HAP-1 (cell line): ENCODE measurements around the gene GCAT.

Source experiments
- DNase-seq, 2 experiments: peaks; one replicate each; pipeline ENCODE4 v3.0.0-alpha.2; 2016 to 2020; ENCODE audit warnings: low spot score in 2 of 2
- H3K27me3 ChIP-seq: fragments of 250-450 bp; sonication (Bioruptor Pico); 2 replicates; pipeline ENCODE4 v1.5.1; 2020; ENCODE audit warnings: low read depth, mild to moderate bottlenecking, moderate library complexity
- H3K36me3 ChIP-seq: fragments of 250-450 bp; sonication (Bioruptor Pico); replicated peaks from 2 replicates; pipeline ENCODE4 v1.5.1; 2020; ENCODE audit warnings: mild to moderate bottlenecking
- H3K4me1 ChIP-seq: fragments of 250-450 bp; sonication (Bioruptor Pico); 2 replicates; pipeline ENCODE4 v1.5.1; 2020; ENCODE audit warnings: mild to moderate bottlenecking
- H3K4me3 ChIP-seq: fragments of 250-450 bp; sonication (Bioruptor Pico); 2 replicates; pipeline ENCODE4 v1.5.1; 2020; ENCODE audit warnings: mild to moderate bottlenecking, moderate library complexity
- H3K9me3 ChIP-seq: fragments of 250-450 bp; sonication (Bioruptor Pico); 2 replicates; pipeline ENCODE4 v1.5.1; 2020; ENCODE audit warnings: mild to moderate bottlenecking, moderate library complexity
- in situ Hi-C: fragments of 300-500 bp; cut with MboI; formaldehyde crosslinking; loops from 3 replicates; pipeline ENCODE4 v1.14.3; 2020; ENCODE audit warnings: low sequenced_read_pairs, inconsistent platforms, mixed read lengths

GCAT gene

DNA sequence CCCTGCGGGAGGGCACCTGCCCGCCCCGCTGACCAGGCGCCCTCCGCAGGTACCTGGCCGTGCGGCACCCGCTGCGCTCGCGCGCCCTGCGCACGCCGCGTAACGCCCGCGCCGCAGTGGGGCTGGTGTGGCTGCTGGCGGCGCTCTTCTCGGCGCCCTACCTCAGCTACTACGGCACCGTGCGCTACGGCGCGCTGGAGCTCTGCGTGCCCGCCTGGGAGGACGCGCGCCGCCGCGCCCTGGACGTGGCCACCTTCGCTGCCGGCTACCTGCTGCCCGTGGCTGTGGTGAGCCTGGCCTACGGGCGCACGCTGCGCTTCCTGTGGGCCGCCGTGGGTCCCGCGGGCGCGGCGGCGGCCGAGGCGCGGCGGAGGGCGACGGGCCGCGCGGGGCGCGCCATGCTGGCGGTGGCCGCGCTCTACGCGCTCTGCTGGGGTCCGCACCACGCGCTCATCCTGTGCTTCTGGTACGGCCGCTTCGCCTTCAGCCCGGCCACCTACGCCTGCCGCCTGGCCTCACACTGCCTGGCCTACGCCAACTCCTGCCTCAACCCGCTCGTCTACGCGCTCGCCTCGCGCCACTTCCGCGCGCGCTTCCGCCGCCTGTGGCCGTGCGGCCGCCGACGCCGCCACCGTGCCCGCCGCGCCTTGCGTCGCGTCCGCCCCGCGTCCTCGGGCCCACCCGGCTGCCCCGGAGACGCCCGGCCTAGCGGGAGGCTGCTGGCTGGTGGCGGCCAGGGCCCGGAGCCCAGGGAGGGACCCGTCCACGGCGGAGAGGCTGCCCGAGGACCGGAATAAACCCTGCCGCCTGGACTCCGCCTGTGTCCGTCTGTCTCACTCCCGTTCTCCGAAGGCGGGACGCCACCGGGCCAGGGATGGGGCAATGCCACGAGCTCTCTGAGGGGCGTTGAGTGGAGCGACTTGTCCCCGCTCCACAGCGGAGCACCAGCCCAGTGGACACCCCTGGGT lies 17.2 kb downstream of the GCAT start:
- in situ Hi-C loops, result no loop called here
- H3K4me3 ChIP-seq, result no peak overlapping the region
- DNase-seq, result no peak

DNA sequence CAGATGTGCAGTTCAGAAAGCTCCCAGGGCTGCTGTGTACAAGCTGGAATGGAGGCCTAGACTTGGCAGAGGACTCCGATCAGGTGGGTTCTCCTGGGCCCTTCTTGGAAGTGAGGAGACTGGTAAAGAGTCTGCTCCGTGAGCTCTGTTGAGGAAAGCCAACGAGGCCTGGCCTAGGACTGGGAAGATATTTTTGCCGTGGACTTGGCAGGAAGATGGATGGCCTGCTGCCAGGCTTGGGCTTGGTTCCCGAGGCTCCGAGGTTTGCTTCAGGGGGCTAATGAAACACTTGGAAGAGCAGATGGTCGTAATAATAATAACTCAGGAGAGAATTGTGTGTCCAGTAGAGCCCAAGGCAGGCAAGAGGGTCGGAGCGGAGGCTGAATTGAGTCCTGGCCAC lies 19.3 kb downstream of the GCAT start:
- H3K36me3 ChIP-seq, result peaks cover 20% of the 10 kb centered on the region
- no peaks in the 10 kb centered on the region for H3K27me3 ChIP-seq
- in situ Hi-C loops, result no loop called here
- no peaks in the 10 kb centered on the region for H3K9me3 ChIP-seq
- no peak for DNase-seq
- H3K4me3 ChIP-seq, result no peak overlapping the region
- H3K4me1 ChIP-seq, result no peaks in the 10 kb centered on the region

More for the DNA sequence above, 17.2 kb downstream of the GCAT start:
- no peaks in the 10 kb centered on the region for H3K27me3 ChIP-seq
- no peaks in the 10 kb centered on the region for H3K9me3 ChIP-seq
- peaks cover 5% of the 10 kb centered on the region for H3K36me3 ChIP-seq
- H3K4me1 ChIP-seq, result no peaks in the 10 kb centered on the region

DNA sequence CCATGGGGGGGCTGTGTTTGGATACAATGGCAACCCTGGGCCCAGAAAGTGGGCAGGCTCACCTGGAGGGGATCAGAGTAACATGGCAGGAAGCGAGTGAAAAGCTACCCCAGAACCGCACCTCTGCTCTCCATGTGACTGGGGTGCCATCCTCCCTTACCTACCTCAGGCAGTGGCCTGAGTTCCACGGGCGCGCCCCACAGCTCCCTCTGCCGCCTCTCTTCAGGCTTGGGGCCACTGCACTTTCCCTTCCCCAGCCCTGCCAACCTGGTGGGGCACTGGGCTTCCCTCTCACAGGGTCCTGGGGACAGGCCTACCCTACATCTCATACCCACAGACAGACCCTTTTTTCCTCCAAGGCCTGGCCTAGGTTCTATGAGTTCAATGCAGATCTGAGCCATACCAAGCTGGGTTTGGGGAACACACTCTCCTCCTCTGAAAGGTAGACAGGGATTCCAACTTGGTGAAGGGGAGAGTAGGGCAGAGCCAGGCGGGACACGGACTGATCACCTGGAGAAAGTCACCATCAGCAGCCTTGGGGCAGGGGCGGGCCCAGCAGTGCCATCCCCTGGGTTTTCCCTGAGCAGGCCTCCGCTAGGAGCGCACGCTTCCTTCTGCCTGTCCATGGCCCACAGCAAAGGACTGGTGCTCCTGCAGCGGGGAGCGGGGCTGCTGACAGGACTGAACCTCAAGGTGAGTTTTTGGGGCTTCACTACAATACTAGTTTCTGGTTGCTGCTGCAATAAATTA lies 22.5 kb downstream of the GCAT start:
- H3K4me1 ChIP-seq, result no peaks in the 10 kb centered on the region
- in situ Hi-C loops, result no loop called here
- DNase-seq, result no peak
- H3K4me3 ChIP-seq, result no peak overlapping the region
- H3K27me3 ChIP-seq, result no peaks in the 10 kb centered on the region
- no peaks in the 10 kb centered on the region for H3K9me3 ChIP-seq
- H3K36me3 ChIP-seq, result peaks cover 40% of the 10 kb centered on the region

DNA sequence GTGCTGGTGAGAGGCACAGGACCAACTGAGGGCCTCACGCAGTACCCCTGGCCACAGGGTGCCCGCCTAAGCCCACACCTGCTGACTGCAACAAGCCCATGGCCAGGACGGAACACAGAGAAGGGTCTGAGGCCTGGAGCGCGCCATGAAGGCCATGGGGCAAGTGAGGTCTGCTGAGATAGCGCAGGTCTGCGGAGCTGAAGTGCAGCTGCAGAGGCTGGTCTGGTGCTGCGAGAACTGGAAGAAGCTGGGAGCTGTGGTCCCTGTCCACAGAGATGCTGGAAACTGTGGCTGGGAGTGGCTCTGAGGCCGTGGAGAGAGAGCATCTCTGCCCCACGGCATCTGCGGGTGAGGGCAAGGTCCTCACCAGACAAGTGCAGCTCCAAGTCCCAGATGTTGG lies 23.7 kb downstream of the GCAT start:
- no peak overlapping the region for H3K4me3 ChIP-seq
- in situ Hi-C loops, result no loop called here
- H3K9me3 ChIP-seq, result no peaks in the 10 kb centered on the region
- no peaks in the 10 kb centered on the region for H3K27me3 ChIP-seq
- no peak for DNase-seq
- peaks cover 40% of the 10 kb centered on the region for H3K36me3 ChIP-seq
- H3K4me1 ChIP-seq, result no peaks in the 10 kb centered on the region

DNA sequence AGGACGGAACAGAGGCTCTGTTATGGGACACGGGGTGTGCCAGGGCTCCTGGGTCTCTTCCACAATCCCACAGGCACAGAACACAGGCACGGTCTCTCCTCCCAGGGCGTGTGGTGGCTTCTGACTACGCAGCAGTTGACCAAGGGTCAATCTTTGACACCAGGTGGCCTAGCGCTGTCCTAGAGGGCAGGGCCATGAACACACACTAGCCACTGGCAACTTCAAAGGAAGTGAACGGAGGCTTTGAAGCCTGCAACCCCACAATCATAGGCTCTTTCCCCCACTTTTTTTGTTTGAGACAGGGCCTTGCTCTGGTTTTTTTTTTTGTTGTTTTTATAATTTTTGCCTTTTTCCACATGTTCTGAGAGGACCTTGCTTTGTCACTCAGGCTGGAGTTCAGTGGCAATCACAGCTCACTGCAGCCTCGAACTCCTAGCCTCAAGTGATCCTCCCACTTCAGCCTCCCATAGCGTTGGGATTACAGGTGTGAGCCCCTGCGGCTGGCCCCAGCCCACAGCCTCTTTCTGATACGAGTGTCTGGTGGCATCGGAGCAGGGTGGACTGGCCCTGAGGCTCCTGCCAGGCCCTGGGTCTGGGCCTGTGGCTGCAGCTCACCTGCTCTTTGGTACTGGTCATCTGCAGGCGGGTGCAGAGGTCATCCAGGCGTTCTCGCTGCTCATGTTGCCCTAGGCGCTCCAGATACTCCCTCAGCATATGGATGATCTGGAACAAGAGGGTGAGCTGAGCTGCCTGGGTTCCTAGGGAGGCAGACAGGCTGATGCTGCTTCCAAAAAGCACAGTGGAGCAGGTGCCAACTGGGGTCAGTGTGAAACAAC lies 24.5 kb downstream of the GCAT start:
- Histone ChIP-seq H3K9me3 (no peaks in the 10 kb centered on the region), H3K4me3 (no peak overlapping the region), H3K4me1 (no peaks in the 10 kb centered on the region), H3K27me3 (no peaks in the 10 kb centered on the region), H3K36me3 (peaks cover 44% of the 10 kb centered on the region)
- no peak for DNase-seq
- in situ Hi-C loops, result no loop called here

DNA sequence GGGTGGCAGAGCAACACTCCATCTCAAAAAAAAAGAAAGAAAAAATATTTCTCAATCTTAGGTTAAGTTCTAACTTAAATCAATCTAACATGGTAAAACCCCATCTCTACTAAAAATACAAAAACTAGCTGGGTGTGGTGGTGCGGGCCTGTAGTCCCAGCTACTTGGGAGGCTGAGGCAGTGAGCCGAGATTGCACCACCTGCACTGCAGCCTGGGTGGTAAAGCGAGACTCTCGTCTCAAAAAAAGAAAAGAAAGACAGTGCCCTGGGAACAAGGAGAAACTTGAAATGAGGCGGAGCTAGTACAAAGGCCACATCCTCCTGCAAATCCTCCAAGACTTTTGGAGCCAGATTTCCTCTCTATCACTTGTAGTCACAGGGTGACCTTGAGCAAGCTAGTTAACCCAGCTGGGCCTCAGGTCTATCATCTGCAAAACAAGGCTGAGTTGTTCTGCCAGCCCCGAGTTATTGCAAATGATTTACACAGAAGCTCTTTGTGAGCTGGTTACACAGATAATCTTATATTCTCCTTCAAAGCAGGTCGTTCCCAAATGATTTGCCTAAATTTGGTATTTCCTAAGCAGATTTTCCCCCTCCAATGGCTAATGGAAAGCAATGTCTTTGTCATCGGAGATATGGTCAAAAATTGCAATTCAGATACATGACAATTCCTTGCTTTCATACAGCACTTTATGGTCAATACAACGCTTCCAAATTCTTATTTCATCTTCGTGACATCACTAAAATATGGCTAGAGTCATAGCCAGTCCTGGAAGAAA lies 34.5 kb downstream of the GCAT start:
- H3K4me1 ChIP-seq, result peaks cover 3% of the 10 kb centered on the region; the same call in 1 of the 2 replicates
- peak; percentile 19 to 33 for DNase-seq
- in situ Hi-C loops, result no loop called here
- H3K9me3 ChIP-seq, result peaks cover 5% of the 10 kb centered on the region
- no peaks in the 10 kb centered on the region for H3K27me3 ChIP-seq
- peaks cover 25% of the 10 kb centered on the region for H3K36me3 ChIP-seq
- H3K4me3 ChIP-seq, result no peak overlapping the region

DNA sequence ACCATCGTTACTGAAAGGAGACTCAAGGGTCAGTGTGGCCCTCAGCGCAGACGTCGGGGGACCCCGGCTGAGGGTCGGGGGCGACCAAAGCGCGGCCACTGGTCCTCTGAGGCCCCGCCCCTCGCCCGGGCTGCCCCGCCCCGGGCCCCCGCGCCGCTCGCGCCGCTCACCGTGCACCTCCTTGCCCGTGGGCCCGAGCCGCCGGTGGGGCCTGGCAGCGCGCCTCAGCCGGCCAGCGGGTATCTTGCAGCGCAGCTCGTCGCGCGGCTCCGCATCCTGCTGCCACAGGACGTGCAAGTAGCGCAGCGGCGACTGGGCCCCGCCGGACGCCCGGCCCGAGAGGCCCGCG lies 36.0 kb downstream of the GCAT start:
- Histone ChIP-seq H3K27me3 (no peaks in the 10 kb centered on the region), H3K4me3 (peak overlapping the region; percentile 42), H3K4me1 (peaks cover 8% of the 10 kb centered on the region), H3K9me3 (peaks cover 5% of the 10 kb centered on the region), H3K36me3 (peaks cover 14% of the 10 kb centered on the region)
- DNase-seq, result peak; percentile 9 to 69
- in situ Hi-C loops, result no loop called here

DNA sequence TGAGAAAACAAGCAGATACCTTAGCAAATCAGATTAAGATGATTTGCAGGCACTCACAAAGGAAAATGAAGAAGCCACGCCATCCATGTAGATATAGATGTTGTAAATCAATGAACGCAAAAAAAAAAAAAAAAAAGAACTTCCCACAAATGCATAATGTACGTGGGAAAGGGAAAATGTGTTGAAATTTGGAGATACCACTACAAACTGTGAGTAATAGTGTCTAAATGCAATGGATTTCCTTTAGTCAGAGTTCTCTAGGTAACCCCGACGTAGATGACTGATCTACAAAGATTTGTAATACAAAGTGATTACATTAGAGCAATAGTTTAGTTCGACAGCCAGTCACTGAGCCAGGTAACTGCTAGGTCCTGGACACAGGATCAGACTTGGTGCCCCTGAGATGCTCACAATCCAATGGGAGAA lies 37.2 kb downstream of the GCAT start:
- Histone ChIP-seq H3K36me3 (peaks cover 8% of the 10 kb centered on the region), H3K9me3 (peaks cover 5% of the 10 kb centered on the region), H3K4me1 (peaks cover 9% of the 10 kb centered on the region), H3K27me3 (no peaks in the 10 kb centered on the region), H3K4me3 (peak overlapping the region; percentile 42)
- in situ Hi-C loops, result no loop called here
- DNase-seq, result no peak

DNA sequence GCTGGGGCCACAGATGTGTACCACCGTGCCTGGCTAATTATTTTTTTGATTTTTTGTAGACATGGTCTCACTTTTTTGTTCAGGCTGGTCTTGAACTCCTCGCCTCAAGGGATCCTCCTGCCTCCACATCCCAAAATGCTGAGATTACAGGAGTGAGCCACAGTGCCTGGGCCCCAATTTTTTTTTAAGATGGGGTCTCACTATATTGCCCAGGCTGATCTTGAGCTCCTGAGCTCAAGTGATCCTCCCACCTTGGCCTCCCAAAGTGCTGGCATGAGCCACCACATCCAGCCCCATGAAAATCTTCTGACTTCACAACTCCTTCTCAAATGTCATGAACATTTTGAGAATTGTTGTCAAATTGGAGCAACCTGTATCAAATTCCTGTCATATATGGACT lies 38.7 kb downstream of the GCAT start:
- in situ Hi-C loops, result no loop called here

DNA sequence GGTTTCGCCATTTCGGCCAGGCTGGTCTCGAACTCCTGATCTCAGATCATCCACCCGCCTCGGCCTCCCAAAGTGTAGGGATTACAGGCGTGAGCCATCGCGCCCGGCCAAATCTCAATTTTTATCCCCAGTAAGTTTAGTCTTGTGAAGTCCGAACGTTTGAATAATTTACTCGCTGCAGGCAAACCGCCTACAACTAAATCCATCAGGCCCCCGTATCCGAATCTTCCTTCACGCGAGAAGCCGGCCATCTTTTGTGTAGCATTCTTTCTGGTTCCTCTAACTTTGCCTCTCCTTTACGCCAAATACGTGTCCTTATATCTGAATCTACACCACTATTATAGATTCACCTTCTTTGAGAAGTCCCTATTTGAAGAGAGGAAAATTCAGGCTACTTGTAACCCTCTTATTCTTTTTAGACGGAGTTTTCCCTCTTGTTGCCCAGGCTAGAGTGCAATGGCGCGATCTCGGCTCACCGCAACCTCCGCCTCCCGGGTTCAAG lies 40.9 kb downstream of the GCAT start:
- Histone ChIP-seq H3K4me1 (peaks cover 12% of the 10 kb centered on the region), H3K36me3 (peaks cover 44% of the 10 kb centered on the region), H3K27me3 (no peaks in the 10 kb centered on the region), H3K9me3 (peaks cover 5% of the 10 kb centered on the region), H3K4me3 (peak overlapping the region; percentile 88)
- DNase-seq, result peak; percentile 21 to 25
- in situ Hi-C loops, result no loop called here

More for the DNA sequence above, 38.7 kb downstream of the GCAT start:
- peaks cover 15% of the 10 kb centered on the region for H3K4me1 ChIP-seq
- H3K4me3 ChIP-seq, result no peak overlapping the region
- peaks cover 5% of the 10 kb centered on the region for H3K9me3 ChIP-seq
- DNase-seq, result no peak
- H3K27me3 ChIP-seq, result no peaks in the 10 kb centered on the region
- peaks cover 22% of the 10 kb centered on the region for H3K36me3 ChIP-seq

DNA sequence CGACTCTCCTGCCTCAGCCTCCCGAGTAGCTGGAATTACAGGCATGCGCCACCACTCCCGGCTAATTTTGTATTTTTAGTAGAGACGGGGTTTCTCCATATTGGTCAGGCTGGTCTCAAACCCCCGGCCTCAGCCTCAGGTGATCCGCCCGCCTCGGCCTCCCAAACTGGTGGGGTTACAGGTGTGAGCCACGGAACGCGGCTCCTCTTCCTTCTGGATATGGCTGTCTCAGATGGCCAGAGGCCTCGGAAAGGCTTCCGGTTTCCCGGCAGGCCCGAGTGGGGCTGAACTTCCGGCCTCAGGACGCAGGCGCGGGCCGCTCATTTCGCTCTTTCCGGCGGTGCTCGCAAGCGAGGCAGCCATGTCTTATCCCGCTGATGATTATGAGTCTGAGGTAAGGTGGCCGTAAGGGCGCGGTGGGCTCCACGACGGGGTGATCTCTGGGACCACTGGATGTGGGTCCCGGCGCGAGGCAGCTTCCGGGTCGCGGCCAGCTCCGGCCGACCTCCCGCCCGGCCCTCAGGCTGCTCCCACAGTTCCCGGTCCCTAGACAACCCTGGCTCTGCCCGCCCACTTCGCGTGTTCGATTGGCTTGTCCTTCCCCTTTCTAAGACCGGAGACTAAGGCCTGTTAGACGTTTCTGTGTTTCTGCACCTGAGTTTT lies 41.5 kb downstream of the GCAT start, which contains the start of gene EIF3L:
TSS of gene EIF3L (plus strand) at position 331 of the 663 bp plus-strand sequence. CDS start at position 362, 31 bp downstream.
- Histone ChIP-seq H3K4me1 (peaks cover 12% of the 10 kb centered on the region), H3K27me3 (no peaks in the 10 kb centered on the region), H3K4me3 (peak within 1 kb of the TSS; percentile 88), H3K9me3 (peaks cover 5% of the 10 kb centered on the region), H3K36me3 (peaks cover 50% of the 10 kb centered on the region)
- in situ Hi-C loops, result no loop called here
- peak; percentile 86 to 92 for DNase-seq

DNA sequence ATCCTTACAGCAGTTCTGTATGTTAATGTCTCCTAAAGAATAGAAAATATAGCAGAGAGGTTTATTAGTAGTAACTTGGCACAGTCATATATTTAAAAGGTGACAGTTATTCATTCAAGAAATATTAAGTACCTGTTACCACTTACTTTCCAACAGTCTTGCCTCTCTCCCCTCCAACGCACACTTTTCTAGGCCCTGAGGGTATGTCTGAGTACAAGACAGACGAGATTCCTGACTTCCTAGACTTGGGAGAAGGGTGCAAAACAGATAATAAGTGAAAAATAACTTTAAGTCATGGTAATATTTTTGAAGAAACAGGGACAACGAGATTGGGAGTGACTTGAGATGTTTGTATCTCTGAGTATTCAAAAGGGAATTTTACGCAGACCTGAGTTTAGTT lies 43.1 kb downstream of the GCAT start:
- H3K27me3 ChIP-seq, result no peaks in the 10 kb centered on the region
- H3K36me3 ChIP-seq, result peaks cover 66% of the 10 kb centered on the region
- no peak for DNase-seq
- H3K9me3 ChIP-seq, result no peaks in the 10 kb centered on the region
- H3K4me3 ChIP-seq, result no peak overlapping the region
- in situ Hi-C loops, result no loop called here
- peaks cover 12% of the 10 kb centered on the region for H3K4me1 ChIP-seq
